ENCODE data around the gene KIAA1217. TPM values are rescaled to one million over a fixed set of nuclear protein-coding genes. Genes with fewer than 3 reads are reported as not detected.

KIAA1217 gene
- total and polyA plus RNA-seq, 9 of the 15 experiments (the other 6 are each of a cell fraction or from before 2014, with no cell fraction given) = 0.04 TPM; not detected in 8

- FAIRE-seq (no peak), ATAC-seq (no peak), DNase-seq (ENCODE audit: extremely low read depth in 1 of 4, low spot score in 3 of 4) (no peak)
- in situ Hi-C loops (cut with MboI) = no loop called here
- H3K27ac ChIP-seq (ENCODE audit: extremely low read depth, low read depth, low read length) = no peak overlapping the region
- TF ChIP-seq UBTF (IDR thresholded peaks at IDR 0.05; ENCODE audit: borderline replicate concordance in 1 of 2, low read depth in 2 of 2, low read length in 2 of 2) = no peak
- TF ChIP-seq NFXL1 (CRISPR knock-in tag; IDR thresholded peaks at IDR 0.05) = no peak
- TF ChIP-seq SMARCA4 (IDR thresholded peaks at IDR 0.05) = no peak
- no peak for TF ChIP-seq E2F5 (CRISPR knock-in tag; IDR thresholded peaks at IDR 0.05)
- no peak for TF ChIP-seq PRMT5 (CRISPR knock-in tag; IDR thresholded peaks at IDR 0.05)
- no peak for TF ChIP-seq GTF3C2 (IDR thresholded peaks at IDR 0.05; ENCODE audit: borderline replicate concordance, extremely low read depth, insufficient read length)
- TF ChIP-seq HDAC8 (tag; IDR thresholded peaks at IDR 0.05) = no peak
- TF ChIP-seq FOXK2 (conservative IDR thresholded peaks at IDR 0.05 in 1 of 2, IDR thresholded peaks at IDR 0.05 in 1 of 2; ENCODE audit: low read depth in 2 of 2) = no peak
- TF ChIP-seq NFIC (IDR thresholded peaks at IDR 0.05) = no peak
- no peak for TF ChIP-seq TAF9B (IDR thresholded peaks at IDR 0.05; ENCODE audit: partially characterized antibody)
- TF ChIP-seq NONO (IDR thresholded peaks at IDR 0.05; ENCODE audit: low read depth in 2 of 2, low read length in 1 of 2) = no peak
- no peak for TF ChIP-seq ZNF24 (IDR thresholded peaks at IDR 0.05)
- no peak for TF ChIP-seq ZNF717 (CRISPR knock-in tag; IDR thresholded peaks at IDR 0.05)
- TF ChIP-seq MTF1 (CRISPR knock-in tag; IDR thresholded peaks at IDR 0.05; ENCODE audit: borderline replicate concordance) = no peak
- H3K9me3 ChIP-seq (replicated peaks; ENCODE audit: control insufficient read depth, insufficient read depth, low read depth, low read length) = no peaks in the 10 kb centered on the region
- intact Hi-C loops (cut with micrococcal nuclease) = no loop called here
- ChIA-PET POLR2A (no interaction called here), CTCF (ENCODE audit: low intra/inter-chr PET ratio) (no interaction called here)
- H3K4me2 ChIP-seq (ENCODE audit: insufficient read depth, low read length) = no peak overlapping the region
- no peaks in the 10 kb centered on the region for H3K36me3 ChIP-seq (ENCODE audit: control insufficient read depth, insufficient read depth, low read length)
- H4K20me1 ChIP-seq (replicated peaks; ENCODE audit: control insufficient read depth, insufficient read depth, low read length) = no peaks in the 10 kb centered on the region; the same call in 1 of the 2 replicates
- WGBS (ENCODE audit: insufficient coverage, low coverage, missing lambda C conversion rate) = 0% methylated on average over 6 of the region's 6 CpGs
- peaks cover 11 to 24% of the 10 kb centered on the region in 2 experiments; a peak in 3 of 5 replicates for H3K27me3 ChIP-seq (ENCODE audit: control insufficient read depth in 2 of 2, insufficient read depth in 2 of 2, low read length in 2 of 2)
- H3K9me1 ChIP-seq (ENCODE audit: control insufficient read depth, insufficient read depth, low read length) = no peaks in the 10 kb centered on the region
- H3K9ac ChIP-seq (ENCODE audit: insufficient read depth in 1 of 2, low read depth in 2 of 2, low read length in 2 of 2) = no peak overlapping the region
- H3K79me2 ChIP-seq (ENCODE audit: control insufficient read depth, insufficient read depth, low read length) = no peaks in the 10 kb centered on the region
- BruUV-seq (replicated peaks) = no TSS peak
- no peak overlapping the region for H2AFZ ChIP-seq (ENCODE audit: low read depth, low read length)
- H3K4me3 ChIP-seq = no peak overlapping the region
- H3K4me1 ChIP-seq (replicated peaks in 1 of 2; ENCODE audit: control insufficient read depth in 2 of 2, insufficient read depth in 2 of 2, low read length in 2 of 2) = no peaks in the 10 kb centered on the region
Observed at GRCh38 chr10:24468281-24468751, 259.4 kb downstream of the KIAA1217 start.
